OCI-M2 (cell line): Measurements from ENCODE around the gene ZBTB1.
A peak's percentile ranks its signal among the peaks of the same experiment; 100 is the strongest.
"Not testable (repeated sequence)": the region's sequence is repeated elsewhere in the genome, so short reads cannot be mapped to it uniquely, and the experiment has no call there.

ENCODE experiments used
- DNase-seq: peaks from one replicate; lab custom pipeline; 2025; ENCODE audit not compliant: unreplicated experiment; lab: John Stamatoyannopoulos, UW

Gene ZBTB1

DNA sequence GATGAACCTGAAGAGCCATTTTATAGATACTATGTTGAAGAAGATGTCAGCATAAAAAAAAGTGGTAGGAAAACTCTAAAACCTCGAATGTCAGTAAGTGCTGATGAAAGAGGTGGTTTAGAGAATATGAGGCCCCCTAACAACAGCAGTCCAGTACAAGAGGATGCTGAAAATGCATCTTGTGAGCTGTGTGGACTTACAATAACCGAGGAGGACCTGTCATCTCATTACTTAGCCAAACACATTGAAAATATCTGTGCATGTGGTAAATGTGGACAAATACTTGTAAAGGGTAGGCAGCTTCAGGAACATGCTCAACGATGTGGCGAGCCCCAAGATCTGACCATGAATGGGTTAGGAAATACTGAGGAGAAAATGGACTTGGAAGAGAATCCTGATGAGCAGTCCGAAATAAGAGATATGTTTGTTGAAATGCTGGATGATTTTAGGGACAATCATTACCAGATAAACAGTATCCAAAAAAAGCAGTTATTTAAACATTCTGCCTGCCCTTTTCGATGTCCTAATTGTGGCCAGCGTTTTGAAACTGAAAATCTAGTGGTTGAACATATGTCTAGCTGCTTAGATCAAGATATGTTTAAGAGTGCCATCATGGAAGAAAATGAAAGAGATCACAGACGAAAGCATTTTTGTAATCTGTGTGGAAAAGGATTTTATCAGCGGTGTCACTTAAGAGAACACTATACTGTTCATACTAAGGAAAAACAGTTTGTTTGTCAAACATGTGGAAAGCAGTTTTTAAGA is 18.2 kb downstream of the ZBTB1 start:
- DNase-seq: no peak

DNA sequence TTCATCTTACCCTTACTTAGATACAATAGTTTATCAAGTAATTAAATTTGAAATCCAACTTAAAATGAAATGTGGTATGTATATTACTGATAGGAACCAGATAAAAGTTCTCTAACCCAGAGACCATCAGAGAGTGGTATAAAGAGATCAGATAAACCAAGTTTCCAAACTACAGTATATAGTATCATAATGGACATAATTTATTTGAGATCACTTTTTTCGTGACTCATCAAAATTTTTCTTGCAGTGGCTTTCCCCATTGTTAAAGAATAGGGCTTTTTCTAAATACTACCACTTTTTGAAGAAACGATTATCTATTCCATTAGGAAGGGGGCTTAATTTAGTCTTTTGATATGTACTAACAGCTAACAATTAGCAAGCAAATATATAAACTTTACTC is 20.8 kb downstream of the ZBTB1 start:
- DNase-seq: no peak

DNA sequence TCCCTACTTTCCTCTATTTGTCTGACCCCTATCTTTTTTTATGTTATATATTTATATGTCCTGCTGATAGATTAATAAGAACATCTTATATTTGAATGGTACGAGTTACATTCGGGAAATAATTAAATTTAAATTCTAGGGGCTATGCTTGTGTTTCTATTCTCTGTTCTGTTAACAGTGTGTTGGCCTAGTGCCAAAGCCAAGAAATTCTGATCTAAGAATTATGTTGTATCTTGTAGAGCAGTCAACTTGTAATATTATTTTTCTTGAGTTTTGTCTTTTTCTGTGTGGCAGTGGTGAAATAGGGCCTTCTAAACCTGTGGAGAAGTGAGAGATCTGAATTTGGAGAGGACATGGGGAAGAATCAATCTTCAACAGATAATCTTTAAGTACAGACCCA is 27.0 kb downstream of the ZBTB1 start:
- no peak for DNase-seq

DNA sequence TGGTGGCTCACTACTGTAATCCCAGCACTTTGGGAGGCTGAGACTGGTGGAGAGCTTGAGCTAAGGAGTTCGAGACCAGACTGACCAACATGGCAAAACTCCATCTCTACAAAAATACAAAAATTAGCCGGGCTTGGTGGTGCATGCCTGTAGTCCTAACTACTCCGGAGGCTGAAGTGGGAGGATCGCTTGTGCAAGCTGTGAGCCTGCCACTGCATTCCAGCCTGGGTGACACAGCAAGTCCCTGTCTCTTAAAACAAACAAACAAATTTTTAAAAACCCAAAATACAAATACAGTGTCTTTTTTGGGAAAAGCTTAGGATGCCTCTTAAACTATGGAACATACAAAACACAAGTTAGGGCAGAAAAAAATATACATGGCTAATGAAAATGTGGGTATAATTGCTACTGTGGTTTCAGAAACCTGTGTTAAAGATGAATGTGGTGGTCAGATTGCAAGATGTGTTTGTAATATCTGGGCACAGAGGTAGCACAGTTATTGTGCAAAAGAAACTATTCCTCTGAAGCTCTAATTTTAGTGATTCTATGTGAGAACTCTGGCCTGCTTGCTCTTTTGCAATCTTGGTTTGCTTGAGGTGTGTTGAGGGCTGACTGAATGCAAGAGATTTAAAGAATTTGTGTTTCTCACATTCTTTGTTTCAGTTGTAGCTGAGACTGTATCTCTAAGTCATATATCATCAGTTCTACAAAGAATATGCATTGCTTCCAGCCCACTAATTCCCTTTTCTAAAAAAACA is 32.1 kb downstream of the ZBTB1 start:
- no peak for DNase-seq

DNA sequence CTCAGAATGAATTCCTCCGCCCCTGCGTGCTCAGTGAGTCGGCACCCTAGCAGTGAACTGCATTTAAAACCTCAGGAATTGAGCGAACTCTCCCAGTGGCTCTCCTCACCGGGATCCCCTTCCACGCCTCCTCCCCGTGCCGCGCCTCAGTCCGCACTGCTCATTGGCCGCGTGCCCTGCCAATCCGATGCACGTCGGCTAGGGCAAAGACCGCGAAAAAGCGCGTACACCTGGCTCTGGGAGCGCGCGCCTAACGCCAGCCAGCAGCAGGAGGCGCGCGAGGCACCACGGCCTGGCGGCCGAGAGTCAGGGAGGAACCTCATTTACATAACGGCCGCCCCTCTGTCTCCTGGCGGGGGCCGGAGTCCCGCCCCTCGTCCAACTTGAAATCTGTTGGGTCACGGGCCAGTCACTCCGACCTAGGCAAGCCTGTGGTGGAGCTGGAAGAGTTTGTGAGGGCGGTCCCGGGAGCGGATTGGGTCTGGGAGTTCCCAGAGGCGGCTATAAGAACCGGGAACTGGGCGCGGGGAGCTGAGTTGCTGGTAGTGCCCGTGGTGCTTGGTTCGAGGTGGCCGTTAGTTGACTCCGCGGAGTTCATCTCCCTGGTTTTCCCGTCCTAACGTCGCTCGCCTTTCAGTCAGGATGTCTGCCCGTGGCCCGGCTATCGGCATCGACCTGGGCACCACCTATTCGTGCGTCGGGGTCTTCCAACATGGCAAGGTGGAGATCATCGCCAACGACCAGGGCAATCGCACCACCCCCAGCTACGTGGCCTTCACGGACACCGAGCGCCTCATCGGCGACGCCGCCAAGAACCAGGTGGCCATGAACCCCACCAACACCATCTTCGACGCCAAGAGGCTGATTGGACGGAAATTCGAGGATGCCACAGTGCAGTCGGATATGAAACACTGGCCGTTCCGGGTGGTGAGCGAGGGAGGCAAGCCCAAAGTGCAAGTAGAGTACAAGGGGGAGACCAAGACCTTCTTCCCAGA is 35.9 kb downstream of the ZBTB1 start, which contains the start of gene HSPA2:
TSS of gene HSPA2 (plus strand) at position 534 of the 995 bp plus-strand sequence. CDS start at position 643, 109 bp downstream.
- DNase-seq: peak; percentile 39

DNA sequence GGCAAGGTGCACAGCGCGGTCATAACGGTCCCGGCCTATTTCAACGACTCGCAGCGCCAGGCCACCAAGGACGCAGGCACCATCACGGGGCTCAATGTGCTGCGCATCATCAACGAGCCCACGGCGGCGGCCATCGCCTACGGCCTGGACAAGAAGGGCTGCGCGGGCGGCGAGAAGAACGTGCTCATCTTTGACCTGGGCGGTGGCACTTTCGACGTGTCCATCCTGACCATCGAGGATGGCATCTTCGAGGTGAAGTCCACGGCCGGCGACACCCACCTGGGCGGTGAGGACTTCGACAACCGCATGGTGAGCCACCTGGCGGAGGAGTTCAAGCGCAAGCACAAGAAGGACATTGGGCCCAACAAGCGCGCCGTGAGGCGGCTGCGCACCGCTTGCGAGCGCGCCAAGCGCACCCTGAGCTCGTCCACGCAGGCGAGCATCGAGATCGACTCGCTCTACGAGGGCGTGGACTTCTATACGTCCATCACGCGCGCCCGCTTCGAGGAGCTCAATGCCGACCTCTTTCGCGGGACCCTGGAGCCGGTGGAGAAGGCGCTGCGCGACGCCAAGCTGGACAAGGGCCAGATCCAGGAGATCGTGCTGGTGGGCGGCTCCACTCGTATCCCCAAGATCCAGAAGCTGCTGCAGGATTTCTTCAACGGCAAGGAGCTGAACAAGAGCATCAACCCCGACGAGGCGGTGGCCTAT is 36.8 kb downstream of the ZBTB1 start:
- no peak for DNase-seq

DNA sequence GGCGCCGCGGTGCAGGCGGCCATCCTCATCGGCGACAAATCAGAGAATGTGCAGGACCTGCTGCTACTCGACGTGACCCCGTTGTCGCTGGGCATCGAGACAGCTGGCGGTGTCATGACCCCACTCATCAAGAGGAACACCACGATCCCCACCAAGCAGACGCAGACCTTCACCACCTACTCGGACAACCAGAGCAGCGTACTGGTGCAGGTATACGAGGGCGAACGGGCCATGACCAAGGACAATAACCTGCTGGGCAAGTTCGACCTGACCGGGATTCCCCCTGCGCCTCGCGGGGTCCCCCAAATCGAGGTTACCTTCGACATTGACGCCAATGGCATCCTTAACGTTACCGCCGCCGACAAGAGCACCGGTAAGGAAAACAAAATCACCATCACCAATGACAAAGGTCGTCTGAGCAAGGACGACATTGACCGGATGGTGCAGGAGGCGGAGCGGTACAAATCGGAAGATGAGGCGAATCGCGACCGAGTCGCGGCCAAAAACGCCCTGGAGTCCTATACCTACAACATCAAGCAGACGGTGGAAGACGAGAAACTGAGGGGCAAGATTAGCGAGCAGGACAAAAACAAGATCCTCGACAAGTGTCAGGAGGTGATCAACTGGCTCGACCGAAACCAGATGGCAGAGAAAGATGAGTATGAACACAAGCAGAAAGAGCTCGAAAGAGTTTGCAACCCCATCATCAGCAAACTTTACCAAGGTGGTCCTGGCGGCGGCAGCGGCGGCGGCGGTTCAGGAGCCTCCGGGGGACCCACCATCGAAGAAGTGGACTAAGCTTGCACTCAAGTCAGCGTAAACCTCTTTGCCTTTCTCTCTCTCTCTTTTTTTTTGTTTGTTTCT is 37.6 kb downstream of the ZBTB1 start:
- DNase-seq: no peak

DNA sequence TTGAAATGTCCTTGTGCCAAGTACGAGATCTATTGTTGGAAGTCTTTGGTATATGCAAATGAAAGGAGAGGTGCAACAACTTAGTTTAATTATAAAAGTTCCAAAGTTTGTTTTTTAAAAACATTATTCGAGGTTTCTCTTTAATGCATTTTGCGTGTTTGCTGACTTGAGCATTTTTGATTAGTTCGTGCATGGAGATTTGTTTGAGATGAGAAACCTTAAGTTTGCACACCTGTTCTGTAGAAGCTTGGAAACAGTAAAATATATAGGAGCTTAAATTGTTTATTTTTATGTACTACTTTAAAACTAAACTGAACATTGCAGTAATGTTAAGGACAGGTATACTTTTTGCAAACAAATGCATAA is 38.2 kb downstream of the ZBTB1 start:
- no peak for DNase-seq

DNA sequence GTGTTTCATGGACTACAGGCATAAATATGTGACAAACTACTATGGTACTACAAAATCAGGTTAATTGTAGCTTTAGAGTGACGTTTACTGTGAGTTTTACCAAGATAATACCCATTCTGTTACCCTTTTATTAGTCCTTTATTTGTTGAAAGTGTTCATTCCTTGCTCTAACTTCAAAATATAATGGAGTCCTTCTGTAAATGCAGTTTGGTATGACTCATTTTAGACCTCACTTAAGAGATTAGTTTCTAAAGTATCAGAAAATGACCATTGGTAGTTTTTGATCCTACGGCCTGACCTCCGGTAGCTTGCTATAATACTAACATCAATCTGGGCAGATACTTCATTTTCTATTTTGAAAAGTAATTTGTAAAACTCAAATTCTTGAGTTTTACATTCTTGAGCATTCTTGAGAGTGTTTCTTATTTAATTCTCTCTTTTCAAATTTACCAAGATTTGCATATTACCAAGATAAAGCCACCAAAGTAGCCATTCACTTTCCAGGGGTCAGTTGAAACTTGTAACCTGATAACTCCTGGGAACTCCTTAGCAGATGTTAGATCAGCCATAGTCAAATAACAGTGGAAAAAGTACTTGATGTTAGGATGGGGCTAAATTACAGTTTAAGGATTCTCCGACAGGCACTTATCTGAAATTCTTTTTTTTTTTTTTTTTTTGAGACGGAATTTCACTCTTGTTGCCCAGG is 40.2 kb downstream of the ZBTB1 start:
- DNase-seq: no peak

DNA sequence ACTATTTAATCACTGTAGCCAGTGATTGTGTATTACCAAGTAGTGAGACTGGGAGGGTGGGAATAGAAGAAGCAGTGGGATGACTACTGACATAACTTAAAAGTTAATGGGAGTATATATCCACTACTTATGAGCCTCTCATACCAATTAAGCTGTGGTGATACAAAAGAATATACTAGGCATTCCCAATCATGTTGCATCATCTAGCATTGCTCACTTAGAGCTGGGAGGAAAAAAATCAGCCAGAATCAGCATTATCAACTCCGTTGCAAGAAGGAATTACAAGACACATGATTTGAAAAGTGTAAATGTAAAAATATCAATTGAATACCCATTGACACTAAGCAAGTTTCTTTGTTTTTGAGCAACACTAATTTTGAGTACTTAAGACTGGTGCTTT is 44.4 kb downstream of the ZBTB1 start:
- no peak for DNase-seq

DNA sequence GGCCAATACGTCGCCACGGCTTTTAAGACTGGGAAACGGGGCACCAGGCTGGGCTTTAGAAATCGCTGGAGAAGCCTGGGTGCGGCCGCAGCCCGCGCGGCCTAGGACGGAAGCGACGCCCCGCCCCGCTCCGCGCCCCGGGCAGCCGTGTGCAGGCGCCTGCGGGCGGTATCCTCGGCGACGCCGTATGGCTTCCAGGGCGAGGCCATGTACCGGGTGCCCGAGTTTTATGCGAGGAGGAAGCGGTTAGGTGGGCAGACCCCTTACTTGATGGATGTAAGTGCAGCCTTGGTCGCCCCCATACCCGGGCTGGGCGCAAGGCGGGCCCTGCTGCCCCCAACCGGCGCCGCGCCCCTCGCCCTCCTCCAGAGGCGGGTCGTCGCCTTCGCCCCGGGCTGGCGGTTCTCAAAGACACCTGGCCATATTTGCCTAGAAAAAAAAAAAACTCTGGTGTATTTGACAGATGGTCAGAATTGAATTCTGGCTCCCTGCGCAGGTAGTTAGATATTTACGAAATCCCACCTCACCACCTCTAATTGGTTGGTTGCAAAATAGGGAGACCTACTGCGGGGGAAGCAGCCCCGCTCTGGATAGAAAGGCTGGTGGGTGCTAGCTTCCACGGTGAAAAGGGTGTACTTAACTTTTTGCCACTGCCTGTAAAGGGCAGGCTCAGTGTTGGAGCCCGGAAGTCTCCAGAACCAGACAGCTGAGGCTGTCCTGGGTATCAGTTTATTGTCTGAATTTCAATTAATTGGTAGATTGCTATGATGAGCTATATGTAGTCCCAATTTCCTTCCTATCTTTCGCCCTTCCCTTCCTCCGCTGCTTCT is 45.4 kb downstream of the ZBTB1 start, which contains the start of gene PPP1R36:
TSS of gene PPP1R36 (plus strand) at position 171 of the 830 bp plus-strand sequence. CDS start at position 208, 37 bp downstream.
- no peak for DNase-seq

DNA sequence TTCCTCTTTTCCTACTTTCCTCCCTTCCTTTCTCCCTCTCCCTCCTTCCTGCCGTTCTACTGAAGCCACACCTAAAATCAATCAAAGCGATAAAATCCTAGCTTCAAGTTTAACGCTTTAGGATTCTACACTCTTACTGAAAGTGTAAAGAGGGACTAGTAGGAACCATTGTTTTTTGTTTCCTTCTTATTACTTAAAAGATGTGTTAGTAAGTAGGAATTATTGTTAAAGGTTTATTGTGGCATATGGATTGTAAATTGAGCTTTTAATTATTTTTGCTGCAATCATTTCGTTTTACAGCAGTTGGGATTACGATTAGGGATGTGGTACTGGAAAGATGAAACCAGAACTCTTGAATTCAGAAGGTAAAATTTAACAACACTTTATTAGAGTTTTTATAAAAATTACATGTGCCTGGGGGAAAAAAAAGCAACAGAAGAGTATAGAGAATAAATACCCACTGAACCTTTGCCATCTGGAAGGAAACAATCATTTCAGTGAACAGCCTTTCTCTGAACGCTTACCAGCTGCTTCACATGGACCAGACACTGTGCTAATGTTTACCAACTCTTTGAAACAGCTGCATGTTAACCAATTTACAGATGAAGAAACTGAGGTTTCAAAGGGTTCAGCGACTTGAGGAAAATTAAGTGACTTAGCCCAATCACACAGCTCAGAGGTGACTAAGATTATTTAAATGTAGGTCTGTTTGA is 46.2 kb downstream of the ZBTB1 start:
- no peak for DNase-seq

DNA sequence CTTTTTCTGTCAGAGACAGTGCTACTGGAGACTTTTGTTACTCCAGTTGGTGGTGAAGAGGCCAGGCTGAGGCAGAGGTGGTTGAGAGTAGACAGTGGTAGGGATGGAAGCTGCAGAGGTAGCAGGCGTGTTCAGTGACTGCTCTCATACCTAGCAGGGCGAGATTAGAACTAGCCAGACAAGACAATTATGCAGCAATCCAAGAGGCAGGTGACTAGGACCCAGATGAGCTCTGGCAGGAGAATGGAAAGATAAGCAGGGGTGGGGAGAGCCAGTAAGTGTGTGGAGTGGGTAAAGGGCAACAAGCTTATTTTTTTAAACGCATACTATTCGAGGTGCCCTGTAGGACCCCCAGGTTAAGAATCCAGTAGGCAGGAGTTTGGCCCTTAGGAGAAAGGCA is 50.0 kb downstream of the ZBTB1 start:
- DNase-seq: no peak

DNA sequence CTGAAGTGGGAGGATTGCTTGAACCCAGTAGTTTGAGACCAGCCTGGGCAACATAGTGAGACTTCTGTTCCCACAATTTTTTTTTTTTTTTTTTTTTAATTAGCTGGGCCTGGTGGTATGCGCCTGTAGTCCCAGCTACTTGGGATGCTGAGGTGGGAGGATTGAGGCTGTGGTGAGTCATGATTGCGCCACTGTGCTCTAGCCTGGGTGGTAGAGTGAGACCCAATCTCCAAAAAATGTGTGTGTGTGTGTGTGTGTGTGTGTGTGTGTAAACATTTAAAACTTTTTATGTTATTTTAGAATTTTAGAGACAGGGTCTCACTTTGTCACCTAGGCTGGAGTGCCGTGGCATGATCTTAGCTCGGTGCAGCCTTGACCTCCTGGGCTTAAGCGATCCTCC is 52.0 kb downstream of the ZBTB1 start:
- no peak for DNase-seq

DNA sequence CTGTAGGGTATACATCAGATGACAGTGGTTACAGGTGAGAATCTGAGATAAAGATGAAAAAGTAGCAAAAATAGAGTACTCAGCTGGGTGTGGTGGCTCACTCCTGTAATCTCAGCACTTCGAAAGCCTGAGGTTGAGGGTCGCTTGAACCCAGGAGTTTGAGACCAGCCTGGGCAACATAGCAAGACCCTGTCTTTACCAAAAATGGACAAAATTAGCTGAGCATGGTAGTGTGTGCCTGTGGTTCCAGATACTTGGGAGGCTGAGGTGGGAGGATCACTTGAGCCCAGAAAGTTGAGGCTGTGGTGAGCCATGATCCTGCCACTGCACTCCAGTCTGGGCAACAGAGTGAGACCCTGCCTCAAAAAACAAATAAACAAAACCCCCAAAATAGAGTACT is 53.6 kb downstream of the ZBTB1 start:
- DNase-seq: not testable (repeated sequence)

DNA sequence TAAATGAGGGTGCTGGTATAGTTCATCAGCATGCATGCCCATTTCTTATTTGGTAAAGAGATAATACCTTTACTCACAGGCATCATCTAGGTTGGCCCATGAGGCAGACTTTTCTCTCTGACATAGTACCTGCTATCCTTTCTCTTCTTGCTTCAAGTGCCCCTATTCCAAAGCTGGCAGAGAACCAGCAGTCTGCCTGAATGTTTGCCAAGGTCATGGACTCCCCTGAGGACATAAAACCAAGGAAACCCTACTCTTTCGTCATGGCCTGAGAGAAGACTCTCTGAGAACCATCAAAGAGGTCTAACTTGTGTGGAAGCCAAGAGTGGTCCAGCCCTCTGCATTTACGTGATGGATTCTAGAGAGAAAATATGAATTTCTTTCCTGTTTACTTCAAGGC is 57.1 kb downstream of the ZBTB1 start:
- no peak for DNase-seq

DNA sequence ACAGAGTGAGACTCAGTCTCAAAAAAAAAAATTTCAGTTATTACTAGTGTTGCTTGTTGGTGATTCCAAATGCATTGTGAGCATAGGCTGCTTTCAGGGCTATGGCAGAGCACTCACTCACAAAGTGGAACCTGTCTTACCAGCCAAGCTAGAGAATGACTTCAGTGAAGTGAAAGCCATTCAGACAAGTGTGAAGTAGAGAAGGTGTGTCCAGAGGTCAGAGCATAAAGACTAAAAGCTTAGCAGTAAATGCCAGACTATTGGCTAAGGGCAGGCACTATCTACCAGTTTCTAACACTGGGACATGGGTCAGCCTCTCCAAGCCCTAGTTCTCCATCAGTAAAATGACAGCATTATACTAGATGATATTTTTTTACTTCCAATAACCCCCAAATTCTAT is 57.9 kb downstream of the ZBTB1 start:
- DNase-seq: no peak
